Measurements from ENCODE around the gene VASH1.
A peak's percentile ranks its signal among the peaks of the same experiment; 100 is the strongest.

VASH1 gene

DNA sequence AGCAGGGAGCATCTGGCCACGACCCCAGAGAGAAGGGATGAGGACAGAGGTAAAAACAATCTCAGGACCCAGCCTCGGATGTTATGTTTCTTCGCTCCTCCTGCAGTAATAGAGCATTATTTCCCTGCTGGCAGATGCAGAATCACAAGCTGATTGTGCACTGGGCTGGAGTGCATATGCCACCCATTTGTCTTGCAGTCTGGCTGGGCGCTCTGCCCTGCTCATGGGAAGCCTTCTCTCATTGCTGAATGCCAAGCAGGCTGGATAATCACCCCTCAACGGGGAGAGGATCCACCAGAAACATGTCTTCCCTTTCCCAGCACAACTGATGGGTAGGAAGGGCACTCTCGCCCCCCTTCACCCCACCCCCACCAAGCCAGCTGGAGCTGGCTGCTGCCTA lies 8.5 kb upstream of the VASH1 start:
- no peak for DNase-seq

DNA sequence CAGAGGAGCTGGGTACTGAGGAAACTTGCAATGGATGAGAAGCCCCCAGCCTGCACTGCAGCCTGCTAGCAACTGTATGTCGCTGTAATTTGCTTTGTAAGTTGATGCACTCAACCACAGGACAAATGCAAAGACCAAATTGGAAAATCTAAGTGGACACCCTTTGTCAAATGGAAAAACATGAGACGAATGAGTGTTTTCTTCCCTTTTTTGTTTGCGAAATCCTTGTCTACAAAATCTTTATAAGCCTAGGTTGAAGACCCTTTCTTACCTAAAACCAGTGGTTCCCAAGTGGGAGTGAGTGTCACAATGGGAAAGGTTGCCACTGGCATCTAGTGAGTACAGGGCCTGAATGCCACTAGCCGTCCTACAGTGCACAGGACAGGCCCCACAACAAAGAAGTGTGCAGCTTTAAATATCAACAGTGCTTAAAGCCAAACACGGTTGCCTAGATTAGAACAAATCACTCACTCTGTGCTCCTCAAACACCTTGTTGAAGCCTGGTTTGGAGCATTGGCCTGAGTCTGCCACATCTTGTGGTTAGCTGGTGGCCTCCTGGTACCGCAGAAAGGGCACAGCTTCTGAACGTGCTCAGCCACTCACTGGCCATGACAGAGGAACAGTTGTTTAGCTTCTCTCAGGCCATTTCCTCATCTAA lies 7.6 kb upstream of the VASH1 start:
- DNase-seq, result no peak

DNA sequence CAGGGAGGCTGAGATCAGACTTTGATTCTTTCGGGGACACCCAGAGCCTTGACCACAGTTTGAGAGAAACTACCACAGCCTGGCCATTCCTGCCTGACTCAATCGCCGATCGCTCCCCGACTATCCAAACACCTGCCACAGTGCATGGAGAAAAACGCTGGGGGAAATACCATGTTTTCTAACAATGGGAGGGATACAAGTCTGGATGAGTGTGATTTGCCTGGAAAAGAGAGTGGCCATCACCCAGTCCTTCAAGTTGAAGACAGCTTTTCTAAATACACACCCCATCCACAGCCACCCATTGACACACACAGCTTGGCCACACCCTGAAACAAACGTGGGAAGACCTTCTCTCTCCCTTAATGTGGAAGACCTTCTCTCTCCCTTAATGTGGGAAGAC lies 6.7 kb upstream of the VASH1 start:
- DNase-seq, result no peak

DNA sequence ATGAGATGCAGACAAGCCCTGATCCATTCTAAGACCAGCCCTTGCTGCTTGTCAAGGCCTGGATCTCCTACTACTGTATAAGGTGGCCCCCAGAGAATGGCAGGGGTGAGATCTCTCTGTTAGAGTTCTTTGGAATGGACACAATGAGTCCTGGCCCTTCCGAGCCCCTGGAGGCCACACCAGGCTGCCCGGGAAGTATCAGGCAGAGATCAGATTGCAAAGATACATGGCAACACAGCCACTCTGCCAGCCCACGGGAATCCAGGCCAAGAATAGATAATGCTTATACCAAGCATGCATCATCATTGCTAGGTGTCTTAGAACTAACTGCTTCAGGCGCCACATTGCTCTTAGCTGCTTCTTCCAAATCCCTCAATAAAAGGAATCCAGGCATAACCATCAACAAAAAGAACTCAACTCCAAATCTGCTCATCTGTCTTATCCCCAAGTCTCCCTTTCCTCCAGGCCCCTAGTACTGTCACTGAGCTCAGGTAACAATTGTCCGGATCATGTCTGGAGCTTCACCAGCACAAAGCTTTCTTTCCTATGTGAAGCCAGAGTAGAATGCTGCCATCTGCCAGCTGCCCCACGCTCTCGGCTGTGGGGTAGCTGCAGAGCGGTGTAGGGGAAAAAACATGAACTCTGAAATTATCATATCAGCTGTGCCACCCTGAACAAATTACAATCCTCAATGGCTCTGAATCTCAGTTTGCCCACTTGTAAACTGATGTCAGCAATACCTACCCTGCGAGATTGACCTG lies 5.5 kb upstream of the VASH1 start:
- DNase-seq, result no peak

DNA sequence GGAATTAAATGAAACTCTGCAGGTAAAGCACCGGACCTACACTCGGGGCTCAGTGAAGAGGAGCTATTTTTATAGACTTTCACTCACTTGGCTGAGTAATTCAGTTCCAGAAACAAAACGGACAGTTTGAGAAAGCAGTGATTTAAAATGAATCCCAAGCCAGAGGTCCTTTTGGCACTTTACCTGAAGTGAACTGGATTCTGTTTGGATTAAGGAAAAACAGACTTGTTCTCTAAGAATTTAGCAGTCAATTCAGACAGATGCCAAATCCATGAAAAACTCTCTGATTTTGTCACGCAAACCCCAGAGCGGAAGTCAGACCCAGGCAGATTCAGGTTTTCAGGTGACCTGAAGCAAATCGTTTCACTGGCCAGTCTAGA lies 4.9 kb upstream of the VASH1 start:
- no peak for DNase-seq

DNA sequence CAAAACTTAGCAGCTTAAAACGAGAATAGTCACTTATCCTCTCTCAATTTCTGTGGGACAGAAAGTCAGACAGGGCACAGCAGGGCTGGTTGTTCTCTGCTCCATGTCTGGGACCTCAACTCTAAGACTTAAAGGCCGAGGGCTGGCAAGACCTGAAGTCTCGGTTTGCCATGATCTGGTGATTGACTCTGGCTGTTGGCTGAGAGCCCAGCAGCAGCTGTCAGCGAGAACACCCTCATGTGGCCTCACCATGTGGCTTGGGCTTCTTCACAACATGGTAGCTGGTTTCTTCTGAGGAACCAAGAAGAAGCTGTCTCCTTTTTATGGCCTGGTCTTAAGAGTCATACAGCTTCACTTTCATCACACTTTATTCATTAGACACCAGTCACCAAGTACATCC lies 1.7 kb upstream of the VASH1 start:
- peak; percentile 17 for DNase-seq

DNA sequence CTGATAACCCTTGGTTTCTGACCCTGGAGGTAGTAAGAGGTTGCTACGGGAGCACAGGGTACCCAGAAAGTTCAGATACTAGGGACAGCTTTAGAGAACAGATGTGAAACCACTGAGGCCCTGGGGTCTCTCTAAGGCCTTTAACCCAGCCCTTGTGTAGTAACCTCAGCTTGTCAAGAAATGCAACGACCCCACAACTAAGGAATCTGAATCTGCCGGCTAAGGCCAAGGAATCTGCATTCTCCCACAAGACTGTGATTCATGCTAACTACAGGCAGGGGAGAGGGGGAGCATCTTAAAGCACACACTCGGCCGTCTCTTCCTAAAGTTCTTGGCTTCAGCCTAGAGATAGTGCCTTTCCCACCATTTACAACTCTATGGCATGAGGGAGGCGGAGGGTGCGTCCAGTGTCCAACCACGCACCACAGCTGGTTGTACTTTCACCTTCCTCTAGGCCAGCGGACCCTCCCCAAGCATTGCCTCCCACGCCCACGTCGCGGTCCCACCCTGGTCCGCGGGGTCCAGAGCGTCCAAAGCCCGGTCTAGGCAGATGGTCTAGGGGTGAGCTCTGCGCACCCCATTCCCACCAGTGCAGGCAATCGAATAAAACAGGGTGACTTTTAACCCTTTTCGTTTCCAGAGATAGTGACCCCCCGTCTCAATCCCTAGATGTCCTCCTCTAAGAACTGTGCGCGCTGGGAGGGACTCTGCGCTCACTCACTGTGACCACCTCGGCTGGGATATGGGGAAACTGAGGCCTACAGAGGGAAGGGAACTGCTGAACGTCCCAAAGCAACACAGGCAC lies 735 bp upstream of the VASH1 start:
- peak; percentile 19 for DNase-seq

DNA sequence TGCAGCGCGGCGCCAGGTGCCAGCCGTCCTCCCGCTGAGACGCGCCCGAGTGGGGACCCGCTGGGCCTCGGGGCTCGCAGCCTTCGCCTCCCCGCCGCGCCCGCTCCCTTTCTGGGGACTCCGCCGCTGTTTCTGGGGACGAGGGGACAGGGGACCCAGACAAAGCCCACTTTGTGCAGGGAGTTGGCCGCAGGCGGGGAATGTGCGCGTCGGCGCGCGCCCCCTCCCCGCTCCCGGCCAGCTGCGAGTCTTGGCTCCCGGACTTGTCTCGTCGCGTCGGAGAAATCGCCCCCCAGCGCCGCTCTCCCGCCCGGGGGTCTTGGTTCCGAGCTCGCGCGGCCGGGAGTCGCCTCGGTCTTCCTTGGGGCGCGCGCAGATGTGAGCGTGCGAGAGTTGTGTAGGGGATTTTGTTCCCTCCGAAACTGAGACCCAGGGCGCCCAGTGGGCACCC lies 717 bp downstream of the VASH1 start:
- no peak for DNase-seq

DNA sequence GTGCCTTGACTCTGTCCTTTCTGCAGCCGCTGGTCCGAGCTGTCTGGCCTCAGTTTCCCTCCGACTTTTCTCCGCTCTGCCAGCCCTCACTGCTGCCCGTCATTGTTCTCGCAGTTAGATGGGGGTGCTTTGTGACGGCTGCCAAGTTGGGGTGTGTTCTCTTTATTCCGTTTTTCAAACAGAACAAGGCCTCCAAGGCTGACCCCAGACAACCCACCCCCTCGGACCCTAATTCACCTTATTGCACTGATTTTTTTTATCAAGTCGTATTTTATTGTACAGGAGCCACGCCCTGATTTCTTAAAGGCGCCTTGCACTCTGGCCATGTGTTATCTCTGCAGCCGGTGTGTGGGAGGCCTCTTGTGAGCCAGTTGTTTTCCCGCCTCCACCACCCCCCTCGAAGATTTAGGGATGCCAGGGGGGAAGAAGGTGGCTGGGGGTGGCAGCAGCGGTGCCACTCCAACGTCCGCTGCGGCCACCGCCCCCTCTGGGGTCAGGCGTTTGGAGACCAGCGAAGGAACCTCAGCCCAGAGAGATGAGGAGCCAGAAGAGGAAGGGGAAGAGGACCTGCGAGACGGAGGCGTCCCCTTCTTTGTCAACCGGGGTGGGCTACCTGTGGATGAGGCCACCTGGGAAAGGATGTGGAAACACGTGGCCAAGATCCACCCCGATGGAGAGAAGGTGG lies 1.3 kb downstream of the VASH1 start:
- DNase-seq, result peak; percentile 40

DNA sequence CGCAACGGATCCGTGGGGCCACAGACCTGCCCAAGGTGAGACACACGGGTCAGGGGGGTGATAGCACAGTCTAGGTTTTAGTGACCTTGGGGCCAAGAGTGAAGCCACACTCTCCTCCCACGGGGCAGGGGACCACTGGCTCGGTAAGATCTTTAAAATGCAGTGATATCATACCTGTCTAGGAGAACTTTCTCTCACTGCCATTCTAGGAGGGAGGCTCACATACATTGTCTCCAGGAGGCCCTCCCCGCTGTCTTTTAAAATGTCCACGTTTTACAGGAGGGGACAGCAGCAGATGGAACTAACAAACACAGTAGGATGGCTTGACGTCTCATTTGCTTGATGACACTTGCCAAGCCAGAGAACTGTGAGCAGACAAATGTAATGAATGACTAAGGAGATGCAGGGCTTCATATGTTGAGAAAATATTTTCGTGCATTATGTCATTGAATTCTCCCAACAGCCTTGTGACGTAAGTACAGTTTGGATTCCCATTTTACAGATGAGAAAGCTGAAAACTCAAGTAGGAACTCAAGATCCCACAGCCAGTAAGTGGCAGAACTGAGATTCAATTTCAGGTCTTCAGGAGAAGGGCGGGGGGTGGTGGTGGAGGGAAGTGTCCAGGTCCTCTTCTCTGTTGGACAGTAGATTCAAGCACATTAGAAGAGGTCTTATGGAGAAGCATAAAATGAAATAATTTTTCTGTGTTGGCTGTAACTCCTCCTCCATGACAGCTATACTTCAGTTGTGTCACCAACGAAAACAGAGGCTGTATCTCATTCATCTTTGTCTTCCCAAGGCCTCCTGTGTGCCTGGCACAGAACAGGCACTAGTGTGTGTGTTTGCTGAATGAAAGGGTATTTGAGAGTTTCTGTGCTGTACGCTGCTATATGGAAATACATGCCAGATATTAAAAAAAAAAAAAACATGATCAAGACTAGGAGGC lies 2.1 kb downstream of the VASH1 start:
- peak; percentile 12 for DNase-seq

DNA sequence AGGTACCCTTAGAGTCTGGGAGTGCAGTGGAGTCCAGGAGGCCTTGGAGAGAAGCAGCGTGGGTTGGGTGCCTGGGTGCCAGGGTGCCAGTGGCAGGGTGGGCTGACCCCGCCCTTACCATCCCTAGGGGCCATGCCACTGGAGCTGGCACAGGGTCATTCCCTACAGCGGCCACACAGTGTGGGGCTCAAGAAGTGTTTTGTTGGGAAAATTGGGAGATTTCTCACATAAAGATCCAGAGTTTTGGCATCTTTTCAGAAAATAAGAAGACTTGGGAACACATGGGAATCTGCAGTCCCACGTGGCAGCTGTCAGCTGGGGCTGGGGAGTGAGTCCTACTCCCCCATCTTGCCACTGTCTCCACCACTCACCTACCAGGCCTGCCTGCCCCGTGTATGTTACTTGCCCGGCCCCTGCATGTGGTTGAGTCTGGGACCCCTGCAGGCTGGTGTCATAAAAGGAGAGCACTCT lies 4.2 kb downstream of the VASH1 start:
- DNase-seq, result peak; percentile 11

DNA sequence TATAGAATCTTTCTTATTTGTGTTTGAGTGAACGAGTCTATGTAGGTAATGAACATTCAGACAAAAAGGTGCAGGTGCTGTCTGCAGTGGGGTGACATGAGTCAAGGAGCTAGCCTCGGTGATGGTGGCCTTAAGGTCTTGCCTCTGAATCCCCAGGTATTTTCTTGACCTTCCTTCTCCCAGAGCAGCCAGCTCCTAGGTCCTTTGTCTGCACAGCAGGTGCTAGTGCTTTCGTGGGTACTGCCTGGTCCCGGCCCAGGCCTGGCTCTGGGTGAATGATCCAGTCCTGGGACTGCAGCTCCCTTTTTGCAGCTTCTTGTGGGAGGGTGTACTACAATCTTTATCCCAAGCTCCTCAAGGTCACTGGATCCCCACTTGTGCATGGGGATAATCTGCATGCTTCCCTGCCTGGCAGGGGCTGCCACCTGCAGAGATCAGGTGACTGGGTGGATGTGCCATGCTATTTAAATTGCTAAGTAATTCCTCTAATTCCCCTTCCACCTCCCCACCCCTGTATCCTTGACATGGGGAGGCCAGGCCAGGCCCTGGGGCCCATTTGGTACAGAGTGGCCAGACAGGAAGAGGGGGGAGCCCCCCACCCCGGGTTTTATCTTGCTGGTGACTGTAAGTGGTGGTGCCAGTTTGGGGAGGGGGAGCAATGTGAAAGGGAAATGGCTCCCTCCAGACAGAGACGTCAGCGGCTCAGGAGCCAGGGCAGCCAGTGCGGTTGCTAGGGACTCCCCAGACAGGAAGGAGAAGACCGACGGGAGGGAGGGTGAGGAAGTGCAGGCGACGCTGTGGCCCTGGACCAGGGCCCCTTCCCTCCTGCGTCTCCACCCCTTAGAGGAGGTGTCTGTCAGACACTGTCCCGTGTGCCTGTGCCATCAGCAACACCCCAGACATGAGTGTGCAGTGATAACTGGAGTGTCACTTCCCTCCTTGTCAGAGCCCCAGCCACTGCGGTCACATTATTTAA lies 6.7 kb downstream of the VASH1 start:
- peak; percentile 59 for DNase-seq

DNA sequence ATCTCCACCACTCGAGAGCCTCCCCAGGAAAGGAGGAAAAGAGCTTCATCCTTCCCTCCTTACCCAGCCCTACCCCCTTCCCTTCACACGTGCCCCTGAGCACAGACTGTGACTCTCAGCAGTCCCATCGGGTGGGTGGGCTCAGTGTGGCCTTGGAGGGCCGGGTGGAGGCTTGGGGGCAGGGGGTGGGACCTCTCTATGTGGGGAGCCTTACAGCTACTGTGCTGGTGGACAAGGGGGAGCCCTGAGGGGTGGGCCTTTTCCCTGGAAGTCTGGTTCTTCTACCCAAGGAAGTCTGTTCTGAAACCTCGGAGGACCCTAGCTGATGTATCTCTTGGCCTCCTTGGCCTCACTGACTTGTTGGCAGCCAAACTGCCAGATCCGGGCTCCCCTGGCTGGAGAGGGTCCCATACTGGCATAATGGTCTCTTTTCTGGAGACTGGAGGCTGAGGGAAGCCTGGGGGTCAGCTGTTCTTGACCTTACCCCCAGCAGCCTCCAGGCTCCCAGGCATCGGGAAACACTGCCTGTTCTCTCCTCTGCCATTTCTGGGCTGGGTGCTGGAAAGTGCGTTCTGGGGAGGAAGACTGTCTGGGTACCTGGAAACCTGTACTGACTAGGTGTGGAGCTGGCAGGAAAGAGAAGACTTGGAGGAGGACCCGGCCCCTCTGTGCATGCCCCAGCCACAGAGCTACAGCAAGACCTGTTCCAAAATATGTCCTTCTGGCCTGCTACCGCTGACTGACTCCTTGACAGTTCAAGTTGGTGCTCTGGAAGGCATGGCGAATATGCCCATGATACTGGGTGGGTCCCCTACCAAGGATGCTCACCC lies 7.6 kb downstream of the VASH1 start:
- DNase-seq, result peak; percentile 7

DNA sequence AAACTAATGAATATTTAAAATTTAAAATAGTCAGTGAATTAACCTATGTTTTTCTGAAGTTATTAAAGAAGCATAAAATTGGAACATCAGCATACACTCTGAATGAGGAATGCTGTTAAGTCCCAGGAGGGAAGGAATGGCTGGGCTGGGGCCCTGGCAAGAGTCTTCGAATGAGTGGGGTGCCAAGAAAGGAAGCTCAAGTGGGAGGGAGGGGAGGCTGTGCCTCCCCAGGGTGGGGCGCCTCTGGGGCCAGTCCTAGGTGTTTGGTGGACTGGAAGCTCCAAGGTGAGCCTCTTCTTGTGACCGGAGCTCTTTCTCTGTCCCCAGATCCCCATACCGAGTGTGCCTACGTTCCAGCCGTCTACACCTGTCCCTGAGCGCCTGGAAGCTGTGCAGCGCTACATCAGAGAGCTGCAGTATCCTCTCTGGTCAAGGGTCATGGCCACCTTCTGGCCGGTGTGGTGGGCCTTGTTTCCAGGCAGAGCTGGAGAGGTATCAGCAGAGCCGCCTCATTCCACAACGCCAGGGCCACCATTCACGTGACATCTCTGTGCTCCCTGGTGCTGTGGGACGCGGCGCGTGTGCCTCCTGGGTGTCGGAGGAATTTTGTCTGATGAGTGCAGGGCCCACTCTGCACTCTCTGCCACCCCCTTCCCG lies 8.5 kb downstream of the VASH1 start:
- DNase-seq, result peak; percentile 9

DNA sequence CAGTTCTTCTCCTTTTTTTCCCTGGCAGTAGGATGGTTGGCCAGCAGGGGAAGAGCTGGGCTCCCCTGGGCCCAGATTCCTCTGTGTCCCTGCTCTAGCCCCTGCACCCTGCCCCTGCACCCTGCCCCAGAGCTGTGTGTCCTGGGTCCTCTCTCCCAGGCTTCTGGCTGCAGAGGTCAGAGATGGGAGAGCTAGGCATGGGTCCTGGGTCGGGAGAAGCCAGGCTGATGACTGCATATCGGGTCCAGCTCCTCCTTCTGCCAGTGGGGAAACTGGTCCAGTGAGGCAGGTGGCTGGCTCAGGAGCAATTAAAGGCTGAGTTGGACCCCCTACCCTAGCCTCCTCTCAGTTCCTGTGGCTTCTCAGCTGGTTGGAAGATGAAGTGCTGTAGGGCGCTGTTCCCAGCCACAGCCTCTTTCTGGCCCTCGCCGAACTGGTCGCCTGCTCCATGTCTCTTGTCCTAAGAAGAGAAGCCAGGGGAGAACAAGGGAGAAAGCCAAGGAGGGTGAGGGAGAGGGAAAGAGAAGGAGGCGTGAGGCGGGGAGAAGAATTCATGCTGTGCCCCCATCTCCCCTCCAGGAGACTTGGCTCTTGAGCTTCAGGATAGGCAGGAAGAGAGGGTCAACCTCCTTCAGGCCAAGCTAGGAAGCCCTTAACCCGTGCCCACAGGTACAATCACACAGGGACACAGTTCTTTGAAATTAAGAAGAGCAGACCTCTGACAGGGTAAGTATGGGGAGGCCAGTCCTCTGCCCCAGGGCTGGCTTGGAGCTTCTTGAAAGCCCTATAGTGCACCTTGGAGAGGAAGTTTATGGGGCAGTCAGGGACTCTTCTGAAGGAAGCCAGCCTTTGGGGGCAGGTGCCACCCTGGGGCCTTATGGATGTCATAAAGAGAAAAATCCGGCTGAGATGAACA lies 9.5 kb downstream of the VASH1 start:
- peak; percentile 17 for DNase-seq

DNA sequence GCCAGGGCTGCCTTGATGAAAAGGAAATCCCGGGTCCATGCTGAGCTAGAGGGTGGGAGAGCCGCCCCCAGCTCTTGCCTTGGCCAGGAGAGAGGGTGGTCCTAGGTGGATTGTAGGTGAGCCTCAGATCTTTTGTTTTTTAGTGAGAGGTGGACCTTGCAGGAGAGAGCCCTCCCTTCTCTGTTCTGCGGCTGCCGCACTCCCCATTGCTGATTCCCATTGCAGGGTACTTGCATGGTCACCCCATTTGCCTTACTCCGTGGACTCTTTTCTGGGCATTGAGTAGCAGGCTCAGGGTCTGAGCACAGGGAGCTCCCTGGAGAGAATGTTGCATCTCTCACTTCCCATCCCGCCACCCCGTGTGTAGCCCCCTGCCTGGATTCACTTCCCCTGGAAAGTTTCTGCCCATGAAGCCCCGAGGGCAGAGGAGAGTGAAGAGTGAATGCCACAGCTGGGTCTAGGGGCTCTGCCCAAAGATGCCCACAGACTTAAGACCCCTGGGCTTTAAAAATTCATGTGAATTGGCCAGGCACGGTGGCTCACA lies 10.2 kb downstream of the VASH1 start:
- DNase-seq, result peak; percentile 12

All from right hindlimb (tissue), 1 donor.